Progenitor cell of endocrine pancreas (in vitro differentiated cells): Measurements from ENCODE around the gene EML2. TPM values are rescaled to one million over a fixed set of nuclear protein-coding genes. Genes with fewer than 3 reads are reported as not detected.

Experiments used
- DNase-seq: peaks from one replicate; pipeline ENCODE4 v3.0.0; 2021; ENCODE audit warnings: low spot score; ENCODE audit not compliant: unreplicated experiment
- H3K27ac Mint-ChIP-seq: 2 replicates; pipeline ENCODE4 v1.8.0; 2021; ENCODE audit warnings: mild to moderate bottlenecking, moderate library complexity, mixed read lengths
- H3K27me3 Mint-ChIP-seq: 2 replicates; pipeline ENCODE4 v1.8.0; 2021; ENCODE audit warnings: mixed read lengths
- H3K36me3 Mint-ChIP-seq: 2 replicates; pipeline ENCODE4 v1.8.0; 2022; ENCODE audit warnings: mixed read lengths; ENCODE audit not compliant: insufficient read depth
- H3K4me1 Mint-ChIP-seq: 2 replicates; pipeline ENCODE4 v1.8.0; 2021; ENCODE audit warnings: low read depth, mixed read lengths
- H3K4me3 Mint-ChIP-seq: 2 replicates; pipeline ENCODE4 v1.8.0; 2021; ENCODE audit warnings: low read depth, mild to moderate bottlenecking, moderate library complexity, mixed read lengths
- H3K9me3 Mint-ChIP-seq: 2 replicates; pipeline ENCODE4 v1.8.0; 2021; ENCODE audit warnings: low read depth, mixed read lengths
- CTCF ChIP-seq: fragments of 200-600 bp; sonication (generic); IDR thresholded peaks from one replicate; pipeline ENCODE4 v1.5.0; 2021; ENCODE audit warnings: antibody characterized with exemption, mild to moderate bottlenecking; ENCODE audit not compliant: unreplicated experiment
- total RNA-seq: library from RNA; stranded (reverse); gene quantifications from 2 replicates; pipeline ENCODE4 v1.2.1, GENCODE V29; 2021

Gene EML2
- total RNA-seq, 1 donor from 2014 or later = 28.6 TPM

DNA sequence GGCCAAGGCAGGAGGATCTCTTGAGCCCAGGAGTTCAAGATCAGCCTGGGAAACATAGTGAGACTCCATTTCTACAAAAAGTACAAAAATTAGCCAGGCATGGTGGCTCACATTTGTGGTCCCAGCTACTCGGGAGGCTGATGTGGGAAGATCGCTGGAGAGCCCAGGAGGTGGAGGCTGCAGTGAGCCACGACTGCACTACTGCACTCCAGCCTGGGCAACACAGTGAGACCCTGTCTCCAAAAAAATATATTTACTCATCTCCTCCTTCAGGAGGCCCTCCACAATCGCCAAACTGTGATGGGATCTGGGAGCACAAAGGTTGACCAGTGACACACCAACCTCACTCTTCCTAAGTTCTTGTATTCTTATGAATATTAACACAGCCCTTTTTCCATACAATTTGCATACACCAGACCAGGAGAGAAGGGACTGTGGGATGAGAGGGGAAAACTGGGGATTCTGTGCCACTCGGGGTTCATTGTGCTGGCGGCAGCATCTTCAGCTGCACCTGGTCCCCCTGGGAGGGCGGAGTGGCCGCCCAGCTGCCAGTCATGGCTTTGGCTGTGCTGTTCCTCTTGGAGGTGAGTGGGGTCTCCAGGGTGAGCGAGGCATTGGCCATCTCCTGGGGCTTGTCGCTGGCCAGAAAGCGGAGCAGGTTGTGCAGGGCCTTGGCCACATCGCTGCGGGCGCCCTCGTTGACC is 48.7 kb downstream of the EML2 start:
- Mint-ChIP-seq H3K36me3 (no peaks in the 10 kb centered on the region), H3K4me1 (no peaks in the 10 kb centered on the region), H3K27me3 (peaks cover 33% of the 10 kb centered on the region), H3K9me3 (no peaks in the 10 kb centered on the region), H3K4me3 (no peak overlapping the region), H3K27ac (no peak overlapping the region)
- no peak for TF ChIP-seq CTCF
- no peak for DNase-seq

- H3K9me3 Mint-ChIP-seq = no peaks in the 10 kb centered on the region
- no peaks in the 10 kb centered on the region for H3K4me1 Mint-ChIP-seq
- H3K27me3 Mint-ChIP-seq = peaks cover 30% of the 10 kb centered on the region
- H3K27ac Mint-ChIP-seq = no peak overlapping the region
- no peak for DNase-seq
- H3K4me3 Mint-ChIP-seq = no peak overlapping the region
- TF ChIP-seq CTCF = no peak
- H3K36me3 Mint-ChIP-seq = no peaks in the 10 kb centered on the region
Measured at GRCh38 chr19:45589768-45590167, 49.4 kb downstream of the EML2 start.

GRCh38 chr19:45587873-45588272 is 51.3 kb downstream of the EML2 start:
- Mint-ChIP-seq H3K27me3 (peaks cover 30% of the 10 kb centered on the region), H3K27ac (no peak overlapping the region), H3K4me3 (no peak overlapping the region), H3K36me3 (no peaks in the 10 kb centered on the region), H3K9me3 (no peaks in the 10 kb centered on the region), H3K4me1 (peaks cover 8% of the 10 kb centered on the region)
- DNase-seq = no peak
- no peak for TF ChIP-seq CTCF

GRCh38 chr19:45585158-45585577 is 54.0 kb downstream of the EML2 start:
- Mint-ChIP-seq H3K36me3 (no peaks in the 10 kb centered on the region), H3K4me3 (peak overlapping the region; percentile 94), H3K27me3 (peaks cover 11% of the 10 kb centered on the region), H3K27ac (peak overlapping the region; percentile 98), H3K4me1 (peaks cover 20% of the 10 kb centered on the region), H3K9me3 (no peaks in the 10 kb centered on the region)
- TF ChIP-seq CTCF = no peak
- DNase-seq = no peak

DNA sequence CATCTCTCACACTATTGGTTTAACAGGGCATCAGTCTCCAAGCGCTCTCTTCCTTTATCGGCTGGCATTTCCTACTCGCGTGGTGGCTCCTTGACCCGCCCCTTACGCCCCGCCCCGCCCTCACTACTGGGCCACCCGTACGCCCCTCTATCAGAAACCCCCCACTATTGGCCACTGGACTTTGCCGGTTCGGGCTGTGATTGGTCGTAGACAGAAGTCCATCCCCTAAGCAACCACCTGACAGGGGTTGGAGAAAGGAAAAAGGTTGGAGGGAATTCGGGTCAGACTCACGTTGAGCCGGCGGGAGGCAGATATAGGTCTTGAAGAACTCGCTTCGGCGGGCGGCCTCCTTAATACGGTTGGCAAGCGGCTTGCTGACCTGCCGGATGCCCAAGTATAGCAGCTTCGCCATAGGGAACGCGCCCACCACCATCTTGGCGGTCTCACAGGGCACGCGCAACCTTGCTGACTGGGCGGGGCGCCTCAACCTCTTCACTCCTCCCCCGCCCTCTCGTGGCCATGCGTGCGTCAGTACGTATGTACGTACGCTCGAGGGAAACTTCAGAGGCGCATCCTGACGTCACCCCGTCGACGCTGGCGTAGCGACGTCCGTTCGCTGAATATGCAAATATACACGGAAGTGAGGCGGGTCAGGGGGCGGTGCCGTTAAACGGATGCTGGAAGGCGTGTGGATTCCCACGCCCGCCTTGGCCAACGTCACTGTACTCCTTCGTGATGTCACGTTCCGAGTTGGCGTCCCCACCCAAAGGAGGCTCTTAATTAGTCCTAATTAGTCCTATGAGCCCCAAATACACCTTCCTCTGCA is 54.7 kb downstream of the EML2 start, which contains the start of gene OPA3:
OPA3 (minus strand) TSS at position 471 of the 826 bp plus-strand sequence; CDS start at position 433, 38 bp downstream.
- Mint-ChIP-seq H3K27ac (peak within 1 kb of the TSS; percentile 98), H3K4me1 (peaks cover 20% of the 10 kb centered on the region), H3K36me3 (no peaks in the 10 kb centered on the region), H3K27me3 (peaks cover 4% of the 10 kb centered on the region), H3K9me3 (no peaks in the 10 kb centered on the region), H3K4me3 (peak within 1 kb of the TSS; percentile 94)
- TF ChIP-seq CTCF = peak; percentile 55
- DNase-seq = peak; percentile 93
